Liver (tissue), 10 donors: ENCODE data around the gene ITGA7. TPM values are rescaled to one million over a fixed set of nuclear protein-coding genes. Genes with fewer than 3 reads are reported as not detected.

Experiments used
- DNase-seq: peaks from one replicate; pipeline ENCODE4 v3.0.0-alpha.2; 2017; ENCODE audit warnings: low spot score
- H3K27ac ChIP-seq, 2 donors: one replicate each; pipeline ENCODE4 v1.7.0; 2013; ENCODE audit warnings: inconsistent platforms in 2 of 2, low read length in 2 of 2, control low read depth in 1 of 2, low read depth in 1 of 2, mild to moderate bottlenecking in 1 of 2
- H3K27me3 ChIP-seq, 4 donors: one replicate each; pipeline versions ENCODE4 v1.6.1 to v1.7.0; 2013; ENCODE audit warnings: low read length in 3 of 4, inconsistent platforms in 1 of 4, mild to moderate bottlenecking in 1 of 4, moderate library complexity in 1 of 4; ENCODE audit not compliant: control insufficient read depth in 4 of 4, insufficient read depth in 4 of 4
- H3K36me3 ChIP-seq, 4 donors: one replicate each; pipeline versions ENCODE4 v1.6.1 to v1.7.0; 2013; ENCODE audit warnings: low read length in 3 of 4, mild to moderate bottlenecking in 3 of 4, low read depth in 1 of 4, moderate library complexity in 1 of 4; ENCODE audit not compliant: control insufficient read depth in 4 of 4, insufficient read depth in 3 of 4
- H3K4me1 ChIP-seq, 4 donors: one replicate each; pipeline versions ENCODE4 v1.6.1 to v1.7.0; 2013; ENCODE audit warnings: low read length in 3 of 4, mild to moderate bottlenecking in 3 of 4, moderate library complexity in 1 of 4; ENCODE audit not compliant: control insufficient read depth in 4 of 4, insufficient read depth in 4 of 4
- H3K4me3 ChIP-seq, 3 donors: one replicate each; pipeline versions ENCODE4 v1.6.1 to v1.7.0; 2013; ENCODE audit warnings: low read length in 3 of 3, control low read depth in 1 of 3, low read depth in 1 of 3, mild to moderate bottlenecking in 1 of 3
- H3K9ac ChIP-seq, 2 donors: one replicate each; pipeline ENCODE4 v1.7.0; 2013; ENCODE audit warnings: low read length in 2 of 2, mild to moderate bottlenecking in 2 of 2, moderate library complexity in 2 of 2, control low read depth in 1 of 2, low read depth in 1 of 2
- H3K9me3 ChIP-seq, 4 donors: one replicate each; pipeline versions ENCODE4 v1.6.1 to v1.7.0; 2013; ENCODE audit warnings: low read length in 3 of 4; ENCODE audit not compliant: control insufficient read depth in 4 of 4
- EGR1 ChIP-seq, 2 donors: IDR thresholded peaks; 2 replicates each; pipeline ENCODE4 v1.6.1; 2016 to 2018; ENCODE audit warnings: antibody characterized with exemption in 2 of 2, low read depth in 2 of 2
- FOXA1 ChIP-seq: IDR thresholded peaks from 2 replicates; pipeline ENCODE4 v1.6.1; 2016; ENCODE audit warnings: antibody characterized with exemption
- FOXA2 ChIP-seq: IDR thresholded peaks from 2 replicates; pipeline ENCODE4 v1.6.1; 2016; ENCODE audit warnings: antibody characterized with exemption
- HNF4A ChIP-seq, 2 donors: conservative IDR thresholded peaks; 2 replicates each; pipeline ENCODE4 v1.6.1; 2016; ENCODE audit warnings: antibody characterized with exemption in 2 of 2, mild to moderate bottlenecking in 2 of 2
- JUND ChIP-seq, 2 donors: IDR thresholded peaks; 2 replicates each; pipeline ENCODE4 v1.6.1; 2016; ENCODE audit warnings: antibody characterized with exemption in 2 of 2
- NR2F2 ChIP-seq: IDR thresholded peaks from 2 replicates; pipeline ENCODE4 v1.6.1; 2016; ENCODE audit warnings: antibody characterized with exemption
- RAD21 ChIP-seq, 2 donors: IDR thresholded peaks; 2 replicates each; pipeline ENCODE4 v1.6.1; 2016; ENCODE audit warnings: antibody characterized with exemption in 2 of 2, mild to moderate bottlenecking in 2 of 2
- RXRA ChIP-seq, 2 donors: IDR thresholded peaks; 2 replicates each; pipeline ENCODE4 v1.6.1; 2017 to 2018; ENCODE audit warnings: antibody characterized with exemption in 2 of 2, mild to moderate bottlenecking in 1 of 2
- SP1 ChIP-seq: IDR thresholded peaks from 2 replicates; pipeline ENCODE4 v1.6.1; 2018; ENCODE audit warnings: antibody characterized with exemption, mild to moderate bottlenecking
- YY1 ChIP-seq: IDR thresholded peaks from 2 replicates; pipeline ENCODE4 v1.6.1; 2016; ENCODE audit warnings: antibody characterized with exemption, mild to moderate bottlenecking
- WGBS: extraction: QIAGEN DNeasy Blood & Tissue Kit; methylation state at CpG from one replicate; pipeline ENCODE4 v1.1.7; 2013; 5-methylcytosine and 5-hydroxymethylcytosine counted together
- polyA plus RNA-seq, 2 donors: library from polyadenylated mRNA; stranded (reverse) in 1 of 2; unstranded in 1 of 2; fragments of 200-250 nt in 1 of 2; fragments of >200 nt in 1 of 2; fragmentation: Nextera tagmentation in 1 of 2; extraction: Ambion mirVana in 1 of 2; gene quantifications; one replicate each; pipeline versions ENCODE4 v1.2.1 to v1.2.3, GENCODE V29; 2013 to 2015
- small RNA-seq: library from RNA; depleted of rRNA; stranded (forward); fragments of <200 nt; gene quantifications from one replicate; pipeline ENCODE3, GENCODE V24; 2014
- total RNA-seq, 2 donors: library from RNA; depleted of rRNA; stranded (reverse); fragments of >200 nt; gene quantifications; one replicate each; pipeline ENCODE4 v1.2.3, GENCODE V29; 2014
- TF ChIP-seq, protein P1 (sequence below): IDR thresholded peaks from 2 replicates; pipeline ENCODE4 v1.6.1; 2016; ENCODE audit warnings: antibody characterized with exemption
- TF ChIP-seq, protein P2 (sequence below): fragments of 150-350 bp; IDR thresholded peaks from 2 replicates; pipeline ENCODE4 v1.5.1; 2017; ENCODE audit warnings: improper control_type of control experiment, low read depth, low read length; ENCODE audit not compliant: missing input control
- TF ChIP-seq, protein P3 (sequence below): IDR thresholded peaks from 2 replicates; pipeline ENCODE4 v1.6.1; 2016; ENCODE audit warnings: antibody characterized with exemption
- donor health status: healthy.
- donor health status: healthy.
- donor health status: healthy.
- donor health status: healthy.
- donor health status: healthy.

Gene ITGA7
- total and polyA plus RNA-seq, 4 donors: 0.98 to 4.9 (median 3.3) TPM

DNA sequence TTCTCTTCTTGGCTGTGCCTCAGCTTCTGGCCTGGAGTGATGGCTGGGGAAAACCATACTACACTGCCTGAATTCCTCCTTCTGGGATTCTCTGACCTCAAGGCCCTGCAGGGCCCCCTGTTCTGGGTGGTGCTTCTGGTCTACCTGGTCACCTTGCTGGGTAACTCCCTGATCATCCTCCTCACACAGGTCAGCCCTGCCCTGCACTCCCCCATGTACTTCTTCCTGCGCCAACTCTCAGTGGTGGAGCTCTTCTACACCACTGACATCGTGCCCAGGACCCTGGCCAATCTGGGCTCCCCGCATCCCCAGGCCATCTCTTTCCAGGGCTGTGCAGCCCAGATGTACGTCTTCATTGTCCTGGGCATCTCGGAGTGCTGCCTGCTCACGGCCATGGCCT lies 70.9 kb downstream of the ITGA7 start, which contains the start of gene OR10P1:
Gene OR10P1, plus strand, starts transcription at position 40 of the 400 bp plus-strand sequence. Its CDS starts 0 bp downstream, at position 40.
- no peaks in the 10 kb centered on the region for H3K27me3 ChIP-seq
- no peak within 1 kb of the TSS for H3K9ac ChIP-seq
- no peaks in the 10 kb centered on the region for H3K36me3 ChIP-seq
- WGBS: 85% methylated on average over 6 of the region's 6 CpGs
- TF ChIP-seq, protein P1, sequence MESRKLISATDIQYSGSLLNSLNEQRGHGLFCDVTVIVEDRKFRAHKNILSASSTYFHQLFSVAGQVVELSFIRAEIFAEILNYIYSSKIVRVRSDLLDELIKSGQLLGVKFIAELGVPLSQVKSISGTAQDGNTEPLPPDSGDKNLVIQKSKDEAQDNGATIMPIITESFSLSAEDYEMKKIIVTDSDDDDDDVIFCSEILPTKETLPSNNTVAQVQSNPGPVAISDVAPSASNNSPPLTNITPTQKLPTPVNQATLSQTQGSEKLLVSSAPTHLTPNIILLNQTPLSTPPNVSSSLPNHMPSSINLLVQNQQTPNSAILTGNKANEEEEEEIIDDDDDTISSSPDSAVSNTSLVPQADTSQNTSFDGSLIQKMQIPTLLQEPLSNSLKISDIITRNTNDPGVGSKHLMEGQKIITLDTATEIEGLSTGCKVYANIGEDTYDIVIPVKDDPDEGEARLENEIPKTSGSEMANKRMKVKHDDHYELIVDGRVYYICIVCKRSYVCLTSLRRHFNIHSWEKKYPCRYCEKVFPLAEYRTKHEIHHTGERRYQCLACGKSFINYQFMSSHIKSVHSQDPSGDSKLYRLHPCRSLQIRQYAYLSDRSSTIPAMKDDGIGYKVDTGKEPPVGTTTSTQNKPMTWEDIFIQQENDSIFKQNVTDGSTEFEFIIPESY: no peak
- TF ChIP-seq JUND (IDR thresholded peaks at IDR 0.05) (no peak), SP1 (no peak), YY1 (no peak), HNF4A (conservative IDR thresholded peaks at IDR 0.05) (no peak)
- TF ChIP-seq, protein P2, sequence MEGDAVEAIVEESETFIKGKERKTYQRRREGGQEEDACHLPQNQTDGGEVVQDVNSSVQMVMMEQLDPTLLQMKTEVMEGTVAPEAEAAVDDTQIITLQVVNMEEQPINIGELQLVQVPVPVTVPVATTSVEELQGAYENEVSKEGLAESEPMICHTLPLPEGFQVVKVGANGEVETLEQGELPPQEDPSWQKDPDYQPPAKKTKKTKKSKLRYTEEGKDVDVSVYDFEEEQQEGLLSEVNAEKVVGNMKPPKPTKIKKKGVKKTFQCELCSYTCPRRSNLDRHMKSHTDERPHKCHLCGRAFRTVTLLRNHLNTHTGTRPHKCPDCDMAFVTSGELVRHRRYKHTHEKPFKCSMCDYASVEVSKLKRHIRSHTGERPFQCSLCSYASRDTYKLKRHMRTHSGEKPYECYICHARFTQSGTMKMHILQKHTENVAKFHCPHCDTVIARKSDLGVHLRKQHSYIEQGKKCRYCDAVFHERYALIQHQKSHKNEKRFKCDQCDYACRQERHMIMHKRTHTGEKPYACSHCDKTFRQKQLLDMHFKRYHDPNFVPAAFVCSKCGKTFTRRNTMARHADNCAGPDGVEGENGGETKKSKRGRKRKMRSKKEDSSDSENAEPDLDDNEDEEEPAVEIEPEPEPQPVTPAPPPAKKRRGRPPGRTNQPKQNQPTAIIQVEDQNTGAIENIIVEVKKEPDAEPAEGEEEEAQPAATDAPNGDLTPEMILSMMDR: no peak
- no peaks in the 10 kb centered on the region for H3K9me3 ChIP-seq
- no peaks in the 10 kb centered on the region for H3K4me1 ChIP-seq
- no peak within 1 kb of the TSS for H3K4me3 ChIP-seq
- no peak within 1 kb of the TSS for H3K27ac ChIP-seq
- DNase-seq: no peak

DNA sequence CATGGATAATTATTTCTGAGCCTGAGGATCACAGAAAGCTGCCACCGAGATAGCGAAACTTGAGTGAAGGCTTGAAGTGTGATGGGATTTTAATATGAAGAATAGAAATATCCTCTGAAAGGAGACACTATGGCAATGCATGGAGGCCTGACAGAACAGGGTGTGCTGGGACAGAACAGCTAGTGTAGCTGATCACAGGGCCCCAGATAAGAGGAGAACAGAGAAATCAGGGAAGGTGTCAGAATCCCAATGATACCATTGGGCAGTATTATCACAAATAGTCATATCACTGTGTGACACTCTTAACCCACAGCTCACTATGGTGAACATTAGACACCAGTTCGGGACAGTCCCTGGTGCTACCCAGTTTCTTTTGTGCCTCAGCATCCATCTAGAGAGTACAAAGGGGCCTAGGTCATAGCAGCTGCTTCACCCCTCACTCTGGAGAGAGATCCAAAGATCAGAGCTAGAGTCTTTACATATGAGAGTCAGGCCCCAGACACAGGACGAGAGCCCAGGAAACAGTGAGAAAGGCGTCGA lies 71.5 kb downstream of the ITGA7 start:
- no peak for DNase-seq
- Histone ChIP-seq H3K4me3 (no peak overlapping the region), H3K27ac (no peak overlapping the region), H3K9ac (no peak overlapping the region), H3K9me3 (no peaks in the 10 kb centered on the region), H3K4me1 (no peaks in the 10 kb centered on the region), H3K27me3 (no peaks in the 10 kb centered on the region), H3K36me3 (no peaks in the 10 kb centered on the region)
- TF ChIP-seq RAD21 (IDR thresholded peaks at IDR 0.05) (no peak), JUND (IDR thresholded peaks at IDR 0.05) (no peak), FOXA2 (no peak), SP1 (no peak), FOXA1 (no peak), EGR1 (IDR thresholded peaks at IDR 0.05; ENCODE audit: low read depth in 2 of 2) (no peak), RXRA (IDR thresholded peaks at IDR 0.05) (no peak), NR2F2 (no peak)
- TF ChIP-seq, protein P1: no peak
- TF ChIP-seq, protein P3, sequence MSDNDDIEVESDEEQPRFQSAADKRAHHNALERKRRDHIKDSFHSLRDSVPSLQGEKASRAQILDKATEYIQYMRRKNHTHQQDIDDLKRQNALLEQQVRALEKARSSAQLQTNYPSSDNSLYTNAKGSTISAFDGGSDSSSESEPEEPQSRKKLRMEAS: no peak
- 86% methylated on average over 6 of the region's 6 CpGs for WGBS

Small RNA genes lying within 50 kb of the gene (small RNA-seq; reads per million reads assigned to genes)
- gene AC009779.1: not detected
- not detected for gene AC009779.5
- not detected for gene RF00017

Other genes with a start within 250 kb of the ITGA7 start
- gene OR6C70, start 237.8 kb downstream of the ITGA7 start, total RNA-seq: not detected
- not detected for gene OR6C70, start 237.8 kb downstream of the ITGA7 start, polyA plus RNA-seq
- gene OR6C68, start 215.5 kb downstream of the ITGA7 start, total RNA-seq: not detected
- gene OR6C68, start 215.5 kb downstream of the ITGA7 start, polyA plus RNA-seq: not detected
- not detected for gene OR6C4, start 158.3 kb downstream of the ITGA7 start, total RNA-seq
- gene OR6C4, start 158.3 kb downstream of the ITGA7 start, polyA plus RNA-seq: not detected
- gene OR2AP1, start 135.4 kb downstream of the ITGA7 start, total RNA-seq: not detected
- not detected for gene OR2AP1, start 135.4 kb downstream of the ITGA7 start, polyA plus RNA-seq
- not detected for gene OR10P1, start 71.0 kb downstream of the ITGA7 start, total RNA-seq
- gene OR10P1, start 71.0 kb downstream of the ITGA7 start, polyA plus RNA-seq: not detected
- 10 to 100 TPM; 43.7 to 79.6 TPM for gene BLOC1S1, start 8.1 kb upstream of the ITGA7 start, total RNA-seq
- 100 to 1,000 TPM; 150 TPM for gene BLOC1S1, start 8.1 kb upstream of the ITGA7 start, polyA plus RNA-seq
- gene RDH5, start 12.5 kb upstream of the ITGA7 start, total RNA-seq: 10 to 100 TPM in 1 of 2 donors, 1 to 10 TPM in 1; 9.2 to 21.8 TPM
- gene RDH5, start 12.5 kb upstream of the ITGA7 start, polyA plus RNA-seq: 10 to 100 TPM; 36.6 to 61.7 TPM
- gene CD63, start 21.1 kb upstream of the ITGA7 start, total RNA-seq: 100 to 1,000 TPM; 185 to 373 TPM
- 100 to 1,000 TPM; 328 to 348 TPM for gene CD63, start 21.1 kb upstream of the ITGA7 start, polyA plus RNA-seq
- 1 to 10 TPM in 1 of 2 donors, under 1 TPM in 1; 0.84 to 5.0 TPM for gene GDF11, start 35.2 kb upstream of the ITGA7 start, total RNA-seq
- gene GDF11, start 35.2 kb upstream of the ITGA7 start, polyA plus RNA-seq: under 1 TPM; 0.40 to 0.55 TPM
- 10 to 100 TPM; 19.1 to 29.5 TPM for gene SARNP, start 109.8 kb upstream of the ITGA7 start, total RNA-seq
- 10 to 100 TPM; 21.7 to 34.2 TPM for gene SARNP, start 109.8 kb upstream of the ITGA7 start, polyA plus RNA-seq
- gene ORMDL2, start 110.1 kb upstream of the ITGA7 start, total RNA-seq: 10 to 100 TPM; 12.8 to 13.1 TPM
- gene ORMDL2, start 110.1 kb upstream of the ITGA7 start, polyA plus RNA-seq: 10 to 100 TPM; 35.7 to 54.2 TPM
- gene DNAJC14, start 121.7 kb upstream of the ITGA7 start, total RNA-seq: 10 to 100 TPM; 15.4 to 22.0 TPM
- 10 to 100 TPM in 1 of 2 donors, 1 to 10 TPM in 1; 4.8 to 11.9 TPM for gene DNAJC14, start 121.7 kb upstream of the ITGA7 start, polyA plus RNA-seq
- 1 to 10 TPM; 1.1 TPM for gene MMP19, start 135.0 kb upstream of the ITGA7 start, total RNA-seq
- 1 to 10 TPM; 1.6 to 2.4 TPM for gene MMP19, start 135.0 kb upstream of the ITGA7 start, polyA plus RNA-seq
- gene PYM1, start 220.0 kb upstream of the ITGA7 start, total RNA-seq: 10 to 100 TPM; 16.7 to 21.0 TPM
- gene PYM1, start 220.0 kb upstream of the ITGA7 start, polyA plus RNA-seq: 10 to 100 TPM; 21.6 to 29.4 TPM
- gene DGKA, start 223.3 kb upstream of the ITGA7 start, total RNA-seq: 10 to 100 TPM in 1 of 2 donors, 1 to 10 TPM in 1; 6.9 to 10.5 TPM
- gene DGKA, start 223.3 kb upstream of the ITGA7 start, polyA plus RNA-seq: 1 to 10 TPM; 2.1 to 3.3 TPM